Activated CD4-positive, alpha-beta memory T cell treated with anti-CD3 and anti-CD28 coated beads, Interleukin-2, amount 10 ng/mL, durations not matched to agents 7 days and 5 days (primary cell): Measurements from ENCODE around the gene RNFT2. TPM values are rescaled to one million over a fixed set of nuclear protein-coding genes. Genes with fewer than 3 reads are reported as not detected.

Experiments used
- CTCF ChIA-PET: fragments of 350-600 bp; sonication (Branson Sonifier 250); formaldehyde crosslinking; loops from one replicate; lab custom pipeline; 2021; ENCODE audit warnings: antibody characterized with exemption, inconsistent platforms; lab: Charles Lee
- POLR2A ChIA-PET: fragments of 350-600 bp; sonication (Branson Sonifier 250); formaldehyde crosslinking; loops from one replicate; lab custom pipeline; 2021; ENCODE audit warnings: antibody characterized with exemption; lab: Charles Lee
- DNase-seq: peaks from one replicate; pipeline ENCODE4 v3.0.0-alpha.2; 2020
- H3K27ac Mint-ChIP-seq: one replicate; pipeline ENCODE4 v1.8.0; 2021; ENCODE audit warnings: mild to moderate bottlenecking, mixed read lengths
- H3K27me3 Mint-ChIP-seq: one replicate; pipeline ENCODE4 v1.8.0; 2021; ENCODE audit warnings: mixed read lengths
- H3K36me3 Mint-ChIP-seq: one replicate; pipeline ENCODE4 v1.8.0; 2021; ENCODE audit warnings: low read depth, mixed read lengths
- H3K4me1 Mint-ChIP-seq: one replicate; pipeline ENCODE4 v1.8.0; 2021; ENCODE audit warnings: mixed read lengths
- H3K4me3 Mint-ChIP-seq: one replicate; pipeline ENCODE4 v1.8.0; 2021; ENCODE audit warnings: mild to moderate bottlenecking, mixed read lengths
- H3K9me3 Mint-ChIP-seq: one replicate; pipeline ENCODE4 v1.8.0; 2021; ENCODE audit warnings: mixed read lengths
- total RNA-seq, 2 experiments: library from RNA; stranded (reverse); gene quantifications; one replicate each; pipeline ENCODE4 v1.2.3, GENCODE V29; 2021

Gene RNFT2
- total RNA-seq, 2 experiments from 2014 or later: 9.0 to 9.8 TPM

- Mint-ChIP-seq H3K27me3 (peaks cover 75% of the 10 kb centered on the region), H3K36me3 (no peaks in the 10 kb centered on the region), H3K4me1 (peaks cover 31% of the 10 kb centered on the region), H3K27ac (no peak overlapping the region), H3K4me3 (no peak overlapping the region), H3K9me3 (no peaks in the 10 kb centered on the region)
- POLR2A ChIA-PET: no interaction called here
- CTCF ChIA-PET: interaction anchor here (1.4 kb wide), 1 partner anchor 179 kb away, joined by 4 read pairs; no protein-coding TSS in a partner anchor
- no peak for DNase-seq
Measured at GRCh38 chr12:116882742-116883141, 144.6 kb downstream of the RNFT2 start.

GRCh38 chr12:116884871-116885270 is 146.8 kb downstream of the RNFT2 start:
- H3K27me3 Mint-ChIP-seq: peaks cover 66% of the 10 kb centered on the region
- no peak for DNase-seq
- no peaks in the 10 kb centered on the region for H3K9me3 Mint-ChIP-seq
- H3K4me3 Mint-ChIP-seq: no peak overlapping the region
- CTCF ChIA-PET: no interaction called here
- peaks cover 20% of the 10 kb centered on the region for H3K4me1 Mint-ChIP-seq
- no peak overlapping the region for H3K27ac Mint-ChIP-seq
- POLR2A ChIA-PET: no interaction called here
- H3K36me3 Mint-ChIP-seq: no peaks in the 10 kb centered on the region

GRCh38 chr12:116885491-116885890 is 147.4 kb downstream of the RNFT2 start:
- no peak overlapping the region for H3K4me3 Mint-ChIP-seq
- DNase-seq: no peak
- peaks cover 14% of the 10 kb centered on the region for H3K4me1 Mint-ChIP-seq
- no peaks in the 10 kb centered on the region for H3K36me3 Mint-ChIP-seq
- H3K9me3 Mint-ChIP-seq: peaks cover 2% of the 10 kb centered on the region
- no peak overlapping the region for H3K27ac Mint-ChIP-seq
- CTCF ChIA-PET: interaction anchor here (0.7 kb wide), 1 partner anchor 182 kb away, joined by 3 read pairs; no protein-coding TSS in a partner anchor
- POLR2A ChIA-PET: no interaction called here
- peaks cover 64% of the 10 kb centered on the region for H3K27me3 Mint-ChIP-seq

GRCh38 chr12:116887244-116887643 is 149.1 kb downstream of the RNFT2 start:
- Mint-ChIP-seq H3K27me3 (peaks cover 63% of the 10 kb centered on the region), H3K27ac (no peak overlapping the region), H3K9me3 (peaks cover 5% of the 10 kb centered on the region), H3K4me3 (no peak overlapping the region), H3K4me1 (peaks cover 4% of the 10 kb centered on the region), H3K36me3 (no peaks in the 10 kb centered on the region)
- ChIA-PET POLR2A (no interaction called here), CTCF (no interaction called here)
- DNase-seq: no peak

- no peak overlapping the region for H3K27ac Mint-ChIP-seq
- CTCF ChIA-PET: no interaction called here
- no peaks in the 10 kb centered on the region for H3K36me3 Mint-ChIP-seq
- H3K27me3 Mint-ChIP-seq: peaks cover 58% of the 10 kb centered on the region
- no peaks in the 10 kb centered on the region for H3K4me1 Mint-ChIP-seq
- no peak overlapping the region for H3K4me3 Mint-ChIP-seq
- DNase-seq: no peak
- POLR2A ChIA-PET: no interaction called here
- H3K9me3 Mint-ChIP-seq: peaks cover 5% of the 10 kb centered on the region
Measured at GRCh38 chr12:116887897-116888296, 149.8 kb downstream of the RNFT2 start.

- DNase-seq: no peak
- Mint-ChIP-seq H3K27ac (no peak overlapping the region), H3K27me3 (peaks cover 41% of the 10 kb centered on the region), H3K4me3 (no peak overlapping the region), H3K9me3 (peaks cover 5% of the 10 kb centered on the region), H3K4me1 (no peaks in the 10 kb centered on the region), H3K36me3 (no peaks in the 10 kb centered on the region)
- CTCF ChIA-PET: no interaction called here
- POLR2A ChIA-PET: no interaction called here
Measured at GRCh38 chr12:116890330-116890729, 152.2 kb downstream of the RNFT2 start.

- Mint-ChIP-seq H3K9me3 (peaks cover 5% of the 10 kb centered on the region), H3K27me3 (peaks cover 39% of the 10 kb centered on the region), H3K27ac (no peak overlapping the region), H3K36me3 (no peaks in the 10 kb centered on the region), H3K4me1 (no peaks in the 10 kb centered on the region), H3K4me3 (no peak overlapping the region)
- POLR2A ChIA-PET: interaction anchor here (0.9 kb wide), 1 partner anchor 26 kb away, joined by 3 read pairs; no protein-coding TSS in a partner anchor
- CTCF ChIA-PET: no interaction called here
- no peak for DNase-seq
Measured at GRCh38 chr12:116891019-116891418, 152.9 kb downstream of the RNFT2 start.

GRCh38 chr12:116892349-116893140 is 154.4 kb downstream of the RNFT2 start:
- ChIA-PET CTCF (no interaction called here), POLR2A (no interaction called here)
- H3K27ac Mint-ChIP-seq: no peak overlapping the region
- H3K36me3 Mint-ChIP-seq: no peaks in the 10 kb centered on the region
- DNase-seq: no peak
- peaks cover 35% of the 10 kb centered on the region for H3K27me3 Mint-ChIP-seq
- H3K4me1 Mint-ChIP-seq: no peaks in the 10 kb centered on the region
- peaks cover 5% of the 10 kb centered on the region for H3K9me3 Mint-ChIP-seq
- H3K4me3 Mint-ChIP-seq: no peak overlapping the region

- POLR2A ChIA-PET: no interaction called here
- Mint-ChIP-seq H3K4me3 (no peak overlapping the region), H3K36me3 (no peaks in the 10 kb centered on the region), H3K27ac (no peak overlapping the region), H3K27me3 (peaks cover 37% of the 10 kb centered on the region), H3K9me3 (peaks cover 5% of the 10 kb centered on the region), H3K4me1 (no peaks in the 10 kb centered on the region)
- CTCF ChIA-PET: no interaction called here
- no peak for DNase-seq
Measured at GRCh38 chr12:116894913-116895312, 156.8 kb downstream of the RNFT2 start.

GRCh38 chr12:116896411-116896924 is 158.4 kb downstream of the RNFT2 start:
- Mint-ChIP-seq H3K9me3 (no peaks in the 10 kb centered on the region), H3K4me3 (no peak overlapping the region), H3K27ac (no peak overlapping the region), H3K4me1 (no peaks in the 10 kb centered on the region), H3K27me3 (peaks cover 36% of the 10 kb centered on the region), H3K36me3 (no peaks in the 10 kb centered on the region)
- CTCF ChIA-PET: no interaction called here
- no peak for DNase-seq
- POLR2A ChIA-PET: no interaction called here

GRCh38 chr12:116897476-116897875 is 159.4 kb downstream of the RNFT2 start:
- H3K27me3 Mint-ChIP-seq: peaks cover 42% of the 10 kb centered on the region

GRCh38 chr12:116898669-116899068 is 160.6 kb downstream of the RNFT2 start:
- no peak for DNase-seq
- no peaks in the 10 kb centered on the region for H3K36me3 Mint-ChIP-seq
- ChIA-PET CTCF (no interaction called here), POLR2A (no interaction called here)
- H3K27ac Mint-ChIP-seq: no peak overlapping the region
- H3K4me1 Mint-ChIP-seq: no peaks in the 10 kb centered on the region
- H3K9me3 Mint-ChIP-seq: no peaks in the 10 kb centered on the region
- no peak overlapping the region for H3K4me3 Mint-ChIP-seq
- H3K27me3 Mint-ChIP-seq: peaks cover 42% of the 10 kb centered on the region

More at GRCh38 chr12:116897476-116897875, 159.4 kb downstream of the RNFT2 start:
- POLR2A ChIA-PET: no interaction called here
- Mint-ChIP-seq H3K27ac (no peak overlapping the region), H3K36me3 (no peaks in the 10 kb centered on the region), H3K4me3 (no peak overlapping the region), H3K9me3 (no peaks in the 10 kb centered on the region), H3K4me1 (no peaks in the 10 kb centered on the region)
- DNase-seq: no peak
- CTCF ChIA-PET: interaction anchor here (1.3 kb wide), 1 partner anchor 19 kb away, joined by 3 read pairs; no protein-coding TSS in a partner anchor

- POLR2A ChIA-PET: no interaction called here
- H3K9me3 Mint-ChIP-seq: no peaks in the 10 kb centered on the region
- DNase-seq: no peak
- no peaks in the 10 kb centered on the region for H3K36me3 Mint-ChIP-seq
- CTCF ChIA-PET: interaction anchor here (1.4 kb wide), 1 partner anchor 38 kb away, joined by 4 read pairs; no protein-coding TSS in a partner anchor
- no peak overlapping the region for H3K27ac Mint-ChIP-seq
- H3K27me3 Mint-ChIP-seq: peaks cover 51% of the 10 kb centered on the region
- no peak overlapping the region for H3K4me3 Mint-ChIP-seq
- H3K4me1 Mint-ChIP-seq: no peaks in the 10 kb centered on the region
Measured at GRCh38 chr12:116901612-116902011, 163.5 kb downstream of the RNFT2 start.
